HG02588 (cell line): ENCODE measurements around the gene ZNF212.
"Not testable (repeated sequence)": the region's sequence is repeated elsewhere in the genome, so short reads cannot be mapped to it uniquely, and the experiment has no call there.

Experiments used
- ATAC-seq: cut with Tn5 transposase; IDR thresholded peaks from one replicate; pipeline ENCODE4 v1.9.1; 2021; ENCODE audit warnings: mild to moderate bottlenecking, moderate library complexity; ENCODE audit not compliant: unreplicated experiment

The ZNF212 gene

GRCh38 chr7:149251518-149251917 is 12.1 kb downstream of the ZNF212 start:
- not testable (repeated sequence) for ATAC-seq

DNA sequence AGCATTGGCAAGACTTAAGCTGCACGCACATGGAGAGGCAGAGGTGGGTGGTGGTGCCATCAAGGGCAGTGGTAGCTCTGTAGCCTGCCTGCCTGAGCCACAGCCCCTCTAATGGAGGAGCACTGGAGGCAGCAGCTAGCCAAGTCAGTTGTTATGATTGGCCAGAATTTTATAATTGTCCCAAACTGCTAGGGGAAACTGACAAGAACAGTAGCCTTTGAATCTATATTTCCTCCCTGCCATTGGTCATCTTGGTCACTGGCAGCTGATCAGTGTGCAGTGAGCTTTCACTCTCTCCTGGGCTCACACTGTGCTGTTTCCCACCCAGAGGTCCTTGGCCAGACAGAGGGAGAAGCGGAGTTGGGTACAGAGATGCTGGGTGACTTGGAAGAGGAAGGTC is 12.9 kb downstream of the ZNF212 start:
- ATAC-seq, result no peak

- ATAC-seq, result no peak
Observed at GRCh38 chr7:149253665-149254064, 14.2 kb downstream of the ZNF212 start.

DNA sequence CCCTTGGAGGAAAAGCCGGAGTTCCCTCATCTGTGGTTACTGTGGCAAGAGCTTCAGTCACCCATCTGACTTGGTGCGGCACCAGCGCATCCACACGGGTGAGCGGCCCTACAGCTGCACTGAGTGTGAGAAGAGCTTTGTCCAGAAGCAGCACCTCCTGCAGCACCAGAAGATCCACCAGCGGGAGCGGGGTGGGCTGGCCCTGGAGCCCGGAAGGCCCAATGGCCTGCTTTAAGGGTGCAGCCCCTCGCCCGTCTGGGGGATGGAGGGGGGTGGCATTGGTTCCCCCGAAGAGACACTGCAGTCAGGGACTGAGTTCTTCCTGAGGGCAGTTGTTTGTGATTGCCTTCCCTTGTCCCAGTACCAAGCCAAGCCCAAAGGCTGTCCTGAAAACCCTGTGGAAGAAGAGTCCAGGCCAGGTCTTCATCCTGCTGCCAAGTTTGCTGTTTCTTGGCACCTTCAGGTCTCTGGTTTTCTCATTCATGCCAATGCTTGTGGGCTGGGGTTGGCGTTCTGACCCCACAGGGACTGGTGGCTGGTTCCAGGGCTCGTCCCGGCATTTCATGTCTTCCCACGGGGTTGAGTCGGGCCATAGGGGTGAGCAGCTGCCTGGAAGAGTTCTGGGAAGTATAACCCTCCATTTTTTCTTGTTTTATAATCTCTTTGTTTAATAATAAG is 14.9 kb downstream of the ZNF212 start:
- no peak for ATAC-seq

DNA sequence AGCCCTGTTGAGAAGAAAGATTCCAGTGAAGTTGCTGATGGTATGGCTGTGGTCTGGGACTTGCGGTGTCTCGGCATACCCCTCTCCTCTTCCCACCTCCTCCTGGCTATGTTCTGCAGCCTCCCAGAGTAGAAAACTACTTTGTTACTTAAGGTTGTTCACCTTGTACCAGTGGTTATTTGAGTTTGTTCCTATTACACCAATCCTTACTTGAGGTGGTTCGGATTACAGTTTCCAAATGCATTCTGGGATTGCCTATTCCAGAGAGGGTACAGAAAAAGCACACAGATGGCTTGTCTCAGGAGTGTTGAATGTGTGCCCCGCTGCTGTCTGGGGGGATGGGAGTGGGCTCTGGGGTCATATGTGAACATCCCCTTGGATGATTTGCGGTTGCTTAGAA is 15.7 kb downstream of the ZNF212 start:
- no peak for ATAC-seq

DNA sequence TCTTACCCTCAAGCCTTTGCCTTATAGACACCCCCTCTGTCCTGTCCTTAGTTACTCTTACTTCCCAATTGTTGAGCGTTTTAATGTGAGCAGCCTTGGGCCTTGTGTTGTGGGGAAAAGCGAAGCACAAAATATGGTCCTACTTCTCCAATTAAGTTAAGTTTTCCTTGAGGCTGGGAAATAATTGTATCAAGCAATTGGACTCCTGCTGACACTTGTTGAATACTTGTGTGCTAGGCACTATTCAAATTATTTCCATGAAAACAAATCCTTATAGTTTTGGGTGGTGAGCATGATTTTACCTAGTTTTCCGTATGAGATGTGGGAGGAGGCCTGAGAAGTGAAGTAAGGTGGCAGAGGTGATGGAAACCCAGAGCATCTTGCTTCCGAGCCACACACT is 17.1 kb downstream of the ZNF212 start:
- ATAC-seq, result no peak

- no peak for ATAC-seq
Observed at GRCh38 chr7:149257146-149257545, 17.7 kb downstream of the ZNF212 start.

- no peak for ATAC-seq
Observed at GRCh38 chr7:149261316-149261828, 21.9 kb downstream of the ZNF212 start.

GRCh38 chr7:149261829-149262617 is 22.6 kb downstream of the ZNF212 start, which contains the start of gene ZNF783:
TSS of gene ZNF783 (plus strand) at chr7:149262196. CDS start at chr7:149262334, 138 bp downstream.
- ATAC-seq, result peak; percentile 86

GRCh38 chr7:149266451-149266850 is 27.0 kb downstream of the ZNF212 start:
- no peak for ATAC-seq

- no peak for ATAC-seq
Observed at GRCh38 chr7:149267733-149268132, 28.3 kb downstream of the ZNF212 start.

DNA sequence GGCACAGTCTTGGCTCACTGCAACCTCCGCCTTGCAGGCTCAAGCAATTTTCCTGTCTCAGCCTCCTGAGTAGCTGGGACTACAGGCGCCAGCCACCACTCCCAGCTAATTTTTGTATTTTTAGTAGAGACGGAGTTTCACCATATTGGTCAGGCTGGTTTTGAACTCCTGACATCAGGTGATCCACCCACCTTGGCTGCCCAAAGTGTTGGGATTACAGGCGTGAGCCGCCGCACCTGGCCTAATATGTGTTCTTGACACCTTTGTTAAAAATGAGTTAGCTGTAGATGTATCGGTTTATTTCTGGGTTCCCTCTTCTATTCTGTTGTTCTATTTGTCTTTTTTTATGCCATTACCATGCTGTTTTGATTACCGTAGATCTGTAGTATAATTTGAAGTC is 35.0 kb downstream of the ZNF212 start:
- ATAC-seq, result not testable (repeated sequence)

GRCh38 chr7:149277871-149278270 is 38.4 kb downstream of the ZNF212 start:
- ATAC-seq, result no peak

DNA sequence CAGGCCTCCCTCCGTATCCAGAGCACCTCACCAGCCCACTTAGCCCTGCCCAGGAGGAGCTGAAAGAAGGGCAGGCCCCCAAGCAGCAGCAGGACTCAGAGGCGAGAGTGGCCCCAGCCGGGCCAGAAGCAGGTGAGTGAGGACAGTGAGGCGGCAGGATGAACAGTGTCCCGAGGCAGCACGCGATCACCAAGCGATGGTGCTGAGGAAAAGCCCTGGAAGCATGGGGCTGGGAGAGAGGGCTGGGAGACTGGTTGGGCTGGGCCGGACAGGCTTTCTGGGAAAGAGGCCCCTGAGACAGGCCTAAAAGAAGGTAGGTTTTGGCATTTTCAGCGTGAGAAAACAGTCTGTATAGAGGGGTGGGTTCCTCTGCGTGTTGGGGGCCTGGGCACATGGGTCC is 38.9 kb downstream of the ZNF212 start:
- no peak for ATAC-seq

GRCh38 chr7:149279111-149279743 is 39.8 kb downstream of the ZNF212 start:
- no peak for ATAC-seq

DNA sequence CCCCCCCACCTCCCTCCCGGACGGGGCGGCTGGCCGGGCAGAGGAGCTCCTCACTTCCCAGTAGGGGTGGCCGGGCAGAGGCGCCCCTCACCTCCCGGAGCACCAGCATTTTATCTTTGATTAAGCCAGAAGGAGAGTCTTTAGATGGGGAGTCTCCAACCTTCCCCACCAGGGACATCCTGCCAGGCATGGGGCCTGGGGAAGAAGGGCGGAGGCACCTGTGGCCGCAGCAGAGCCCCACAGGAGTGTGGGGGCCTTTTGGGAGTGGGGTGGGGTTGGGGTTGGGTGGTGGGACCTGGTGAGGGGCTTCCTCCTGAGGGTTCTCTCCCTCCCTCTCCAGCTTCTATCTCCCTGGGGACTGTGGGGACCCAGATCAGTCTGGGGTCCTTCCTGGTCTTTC is 40.7 kb downstream of the ZNF212 start:
- no peak for ATAC-seq

- ATAC-seq, result no peak
Observed at GRCh38 chr7:149280661-149281507, 41.4 kb downstream of the ZNF212 start.

- no peak for ATAC-seq
Observed at GRCh38 chr7:149281508-149282330, 42.3 kb downstream of the ZNF212 start.

DNA sequence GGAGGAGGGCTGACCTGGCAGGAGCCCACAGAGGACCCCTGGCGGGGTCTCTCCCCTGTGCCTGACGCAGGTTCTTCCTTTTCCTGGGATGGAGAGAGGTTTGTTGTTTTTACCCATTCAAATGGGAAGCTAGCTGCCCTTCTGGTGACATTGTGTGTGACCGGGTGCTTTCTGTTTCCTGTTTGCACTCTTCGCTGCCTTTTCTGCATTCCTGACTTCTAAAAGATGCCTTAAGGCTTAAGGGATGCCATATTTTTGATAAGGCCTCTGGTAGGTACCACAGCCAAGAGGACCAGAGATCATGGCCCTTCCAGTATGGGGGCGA is 42.8 kb downstream of the ZNF212 start:
- no peak for ATAC-seq

DNA sequence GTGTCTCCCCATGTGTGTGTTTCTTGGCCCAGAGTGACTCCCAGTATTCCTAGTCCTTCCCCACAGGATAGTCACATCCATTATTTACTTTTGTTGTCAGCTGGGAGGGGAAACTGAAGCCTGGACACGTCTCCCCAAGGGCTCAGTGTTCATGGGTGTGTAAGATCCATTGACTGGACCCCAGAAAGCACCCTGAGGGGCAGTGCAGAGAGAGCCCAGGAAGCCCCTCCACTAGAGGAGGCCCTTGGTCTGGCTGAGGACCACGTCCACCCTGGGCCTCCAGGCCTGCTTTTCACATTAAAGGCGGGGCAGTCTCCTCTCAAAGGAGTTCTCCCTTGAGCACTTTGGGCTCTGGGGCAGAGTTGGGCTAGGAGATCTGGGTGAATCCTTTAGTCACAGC is 43.9 kb downstream of the ZNF212 start:
- no peak for ATAC-seq
